Measurements from ENCODE around the gene TOP3B.

DNA sequence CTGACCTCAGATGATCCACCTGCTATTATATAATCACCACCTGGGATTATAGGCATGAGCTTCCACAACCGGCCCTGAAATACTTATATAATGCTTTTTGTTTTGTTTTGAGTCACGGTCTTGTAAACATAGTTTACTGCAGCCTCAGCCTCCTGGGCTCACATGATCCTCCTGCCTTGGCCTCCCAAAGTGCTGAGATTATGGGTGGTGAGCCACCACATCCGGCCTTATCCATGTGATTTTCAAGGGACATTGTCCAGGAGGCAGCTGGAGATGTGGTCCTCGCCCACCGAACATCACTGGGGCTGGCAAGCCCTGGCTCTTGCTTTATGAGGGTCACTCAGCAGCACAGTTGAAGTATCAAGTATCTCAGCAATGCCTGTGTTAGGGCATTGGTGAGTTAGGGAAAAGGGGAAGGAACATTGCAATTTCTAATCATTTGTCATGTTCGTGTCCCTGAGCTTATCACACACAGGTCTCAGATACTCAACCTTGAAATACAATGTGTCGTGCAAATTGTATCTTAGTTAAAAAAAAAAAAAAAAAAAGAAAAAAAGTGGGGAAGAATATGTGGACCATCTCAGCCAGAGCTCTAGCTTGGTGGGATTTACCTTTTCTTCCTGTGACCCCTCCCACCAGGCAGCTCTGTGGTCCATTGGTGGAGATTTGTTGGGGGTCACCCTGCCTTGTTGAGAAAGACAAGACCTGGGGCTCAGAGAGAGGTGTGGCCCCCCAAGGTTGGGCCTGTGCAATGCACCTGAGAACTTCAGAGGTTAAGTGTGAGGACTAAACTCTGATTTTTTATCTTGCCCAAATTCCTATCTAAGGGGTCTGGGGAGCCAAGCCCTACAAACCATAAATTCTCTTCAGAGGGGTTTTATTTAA, 74.7 kb downstream of the TOP3B start:
- TF ChIP-seq GATA2 (IDR thresholded peaks at IDR 0.05; ENCODE audit: low read depth, low read length): no peak
- TF ChIP-seq GATA3 (IDR thresholded peaks at IDR 0.05; ENCODE audit: low read depth, low read length): no peak
